GM23248 (cell line): Measurements from ENCODE around the gene TTYH3.

Experiments used
- EZH2 ChIP-seq: fragments of 200-600 bp; sonication (generic); IDR thresholded peaks from 2 replicates; pipeline ENCODE4 v1.6.1; 2018; ENCODE audit warnings: antibody characterized with exemption, mild to moderate bottlenecking; ENCODE audit not compliant: insufficient read depth, poor library complexity, severe bottlenecking
- EZH2phosphoT487 ChIP-seq: fragments of 200-600 bp; sonication (generic); IDR thresholded peaks from 2 replicates; pipeline ENCODE4 v1.6.1; 2018; ENCODE audit warnings: antibody characterized with exemption, moderate library complexity, mild to moderate bottlenecking, low read depth; ENCODE audit not compliant: insufficient read depth

- no peak for TF ChIP-seq EZH2phosphoT487
- TF ChIP-seq EZH2: no peak
Observed at GRCh38 chr7:2619116-2619515, 12.7 kb upstream of the TTYH3 start.
